Trophoblast cell (in vitro differentiated cells and primary cell): ENCODE measurements around the gene KCNH1.
A peak's percentile ranks its signal among the peaks of the same experiment; 100 is the strongest.
"Not testable (repeated sequence)": the region's sequence is repeated elsewhere in the genome, so short reads cannot be mapped to it uniquely, and the experiment has no call there.

ENCODE experiments used
- DNase-seq, 2 donors: peaks; one replicate each; pipeline ENCODE4 v3.0.0-alpha.2; 2016
- H2AFZ ChIP-seq: 2 replicates; pipeline ENCODE4 v1.6.1; 2013; ENCODE audit warnings: low read length, moderate library complexity, mild to moderate bottlenecking; ENCODE audit not compliant: insufficient read depth, poor library complexity
- H2AK5ac ChIP-seq: 2 replicates; pipeline ENCODE4 v1.6.1; 2013; ENCODE audit warnings: mild to moderate bottlenecking, low read length
- H2BK120ac ChIP-seq: 2 replicates; pipeline ENCODE4 v1.6.1; 2013; ENCODE audit warnings: low read length, mild to moderate bottlenecking, moderate library complexity; ENCODE audit not compliant: insufficient read depth, poor library complexity
- H2BK12ac ChIP-seq: 2 replicates; pipeline ENCODE4 v1.6.1; 2013; ENCODE audit warnings: mild to moderate bottlenecking, low read length, moderate library complexity
- H2BK5ac ChIP-seq: 2 replicates; pipeline ENCODE4 v1.6.1; 2013; ENCODE audit warnings: low read length, low read depth, moderate library complexity, mild to moderate bottlenecking; ENCODE audit not compliant: poor library complexity
- H3K14ac ChIP-seq: 2 replicates; pipeline ENCODE4 v1.6.1; 2013; ENCODE audit warnings: mild to moderate bottlenecking, low read length
- H3K18ac ChIP-seq: 2 replicates; pipeline ENCODE4 v1.6.1; 2013; ENCODE audit warnings: mild to moderate bottlenecking, low read length
- H3K23ac ChIP-seq: 2 replicates; pipeline ENCODE4 v1.6.1; 2013; ENCODE audit warnings: low read length
- H3K27ac ChIP-seq: 2 replicates; pipeline ENCODE4 v1.5.1; 2013; ENCODE audit warnings: low read depth, mild to moderate bottlenecking, inconsistent platforms, low read length, moderate library complexity
- H3K27me3 ChIP-seq: 2 replicates; pipeline ENCODE4 v1.6.1; 2013; ENCODE audit warnings: inconsistent platforms, mild to moderate bottlenecking, low read length, moderate library complexity; ENCODE audit not compliant: insufficient read depth
- H3K36me3 ChIP-seq, 2 experiments: 1 replicate in 1 of 2; 2 replicates in 1 of 2; pipeline ENCODE4 v1.6.1; 2013; ENCODE audit warnings: low read length in 2 of 2, mild to moderate bottlenecking in 2 of 2, moderate library complexity in 1 of 2; ENCODE audit not compliant: insufficient read depth in 2 of 2, control insufficient read depth in 1 of 2
- H3K4ac ChIP-seq: 2 replicates; pipeline ENCODE4 v1.6.1; 2013; ENCODE audit warnings: low read depth, mild to moderate bottlenecking, low read length, moderate library complexity
- H3K4me1 ChIP-seq, 2 experiments: 1 replicate in 1 of 2; 2 replicates in 1 of 2; pipeline ENCODE4 v1.6.1; 2013; ENCODE audit warnings: low read length in 2 of 2, mild to moderate bottlenecking in 2 of 2, moderate library complexity in 1 of 2; ENCODE audit not compliant: insufficient read depth in 2 of 2, control insufficient read depth in 1 of 2
- H3K4me2 ChIP-seq: 2 replicates; pipeline ENCODE4 v1.6.1; 2013; ENCODE audit warnings: inconsistent platforms, mild to moderate bottlenecking, low read length, moderate library complexity
- H3K4me3 ChIP-seq: 2 replicates; pipeline ENCODE4 v1.5.1; 2013; ENCODE audit warnings: mild to moderate bottlenecking, low read depth, low read length, inconsistent platforms
- H3K79me1 ChIP-seq: one replicate; pipeline ENCODE4 v1.6.1; 2013; ENCODE audit warnings: low read length
- H3K79me2 ChIP-seq: 2 replicates; pipeline ENCODE4 v1.6.1; 2013; ENCODE audit warnings: low read length, mild to moderate bottlenecking; ENCODE audit not compliant: control insufficient read depth, insufficient read depth, poor library complexity
- H3K9ac ChIP-seq: 2 replicates; pipeline ENCODE4 v1.6.1; 2013; ENCODE audit warnings: mild to moderate bottlenecking, low read length
- H3K9me3 ChIP-seq: 2 replicates; pipeline ENCODE4 v1.6.1; 2013; ENCODE audit warnings: low read depth, mild to moderate bottlenecking, control low read depth, inconsistent platforms, low read length; ENCODE audit not compliant: insufficient read depth
- H4K12ac ChIP-seq: 2 replicates; pipeline ENCODE4 v1.6.1; 2013; ENCODE audit warnings: low read depth, mild to moderate bottlenecking, low read length, moderate library complexity
- H4K8ac ChIP-seq: 2 replicates; pipeline ENCODE4 v1.6.1; 2013; ENCODE audit warnings: low read depth, mild to moderate bottlenecking, low read length, moderate library complexity
- H4K91ac ChIP-seq: one replicate; pipeline ENCODE4 v1.6.1; 2013; ENCODE audit warnings: low read depth, mild to moderate bottlenecking, low read length, moderate library complexity
- WGBS: extraction: QIAGEN DNeasy Blood & Tissue Kit; methylation state at CpG from one replicate; pipeline ENCODE4 v1.1.7; 2013; ENCODE audit warnings: missing lambda C conversion rate; ENCODE audit not compliant: insufficient read length, insufficient coverage; ENCODE audit errors: extremely low coverage; 5-methylcytosine and 5-hydroxymethylcytosine counted together

Gene KCNH1

GRCh38 chr1:210951279-210951678, 182.7 kb downstream of the KCNH1 start:
- Histone ChIP-seq H3K4me2 (no peak overlapping the region), H2BK5ac (no peak overlapping the region), H3K14ac (no peak overlapping the region), H4K8ac (no peak overlapping the region), H3K27ac (no peak overlapping the region), H3K23ac (no peak overlapping the region), H2AK5ac (no peak overlapping the region), H3K27me3 (no peaks in the 10 kb centered on the region), H2BK12ac (no peak overlapping the region), H4K91ac (no peak overlapping the region), H3K4ac (no peak overlapping the region), H2AFZ (no peak overlapping the region), H3K79me1 (no peaks in the 10 kb centered on the region), H2BK120ac (no peak overlapping the region), H3K4me1 (no peaks in the 10 kb centered on the region), H4K12ac (no peak overlapping the region), H3K4me3 (no peak overlapping the region), H3K9me3 (no peaks in the 10 kb centered on the region), H3K9ac (no peak overlapping the region), H3K18ac (no peak overlapping the region), H3K36me3 (no peaks in the 10 kb centered on the region), H3K79me2 (no peaks in the 10 kb centered on the region)
- DNase-seq = no peak
- WGBS = no CpG with 5 or more reads among the region's 7 CpGs

- not testable (repeated sequence) for H3K27ac ChIP-seq, H4K91ac ChIP-seq, H4K8ac ChIP-seq, H3K4me2 ChIP-seq, H3K18ac ChIP-seq, H3K9me3 ChIP-seq, H3K4me3 ChIP-seq, H2AFZ ChIP-seq, H2AK5ac ChIP-seq, H3K4ac ChIP-seq, H3K27me3 ChIP-seq, H3K79me2 ChIP-seq, H3K14ac ChIP-seq, H3K79me1 ChIP-seq, H3K36me3 ChIP-seq, H3K23ac ChIP-seq, H3K4me1 ChIP-seq, H2BK120ac ChIP-seq, H2BK12ac ChIP-seq, H2BK5ac ChIP-seq, H4K12ac ChIP-seq, H3K9ac ChIP-seq
- WGBS = no CpG with 5 or more reads among the region's 2 CpGs
- peak in 1 of 2 donors; percentile 70 for DNase-seq
Observed at GRCh38 chr1:210949940-210950546, 183.9 kb downstream of the KCNH1 start.

GRCh38 chr1:210949489-210949888, 184.5 kb downstream of the KCNH1 start:
- no peaks in the 10 kb centered on the region for H3K27me3 ChIP-seq
- H3K14ac ChIP-seq = no peak overlapping the region
- no peak overlapping the region for H3K9ac ChIP-seq
- H3K79me2 ChIP-seq = no peaks in the 10 kb centered on the region
- no peak overlapping the region for H3K27ac ChIP-seq
- no peak overlapping the region for H2AFZ ChIP-seq
- H3K9me3 ChIP-seq = no peaks in the 10 kb centered on the region
- no peaks in the 10 kb centered on the region for H3K79me1 ChIP-seq
- no peaks in the 10 kb centered on the region for H3K4me1 ChIP-seq
- H2BK12ac ChIP-seq = no peak overlapping the region
- H2BK120ac ChIP-seq = no peak overlapping the region
- H3K4me2 ChIP-seq = no peak overlapping the region
- DNase-seq = no peak
- H2AK5ac ChIP-seq = no peak overlapping the region
- H3K4ac ChIP-seq = no peak overlapping the region
- H3K4me3 ChIP-seq = no peak overlapping the region
- no peak overlapping the region for H2BK5ac ChIP-seq
- no peak overlapping the region for H3K23ac ChIP-seq
- no peak overlapping the region for H4K8ac ChIP-seq
- no peak overlapping the region for H4K91ac ChIP-seq
- no peaks in the 10 kb centered on the region for H3K36me3 ChIP-seq
- H3K18ac ChIP-seq = no peak overlapping the region
- no peak overlapping the region for H4K12ac ChIP-seq
- WGBS = no CpG with 5 or more reads among the region's 7 CpGs

- H3K4me1 ChIP-seq = peaks cover 0 to 3% of the 10 kb centered on the region in 2 experiments
- H3K18ac ChIP-seq = no peak overlapping the region
- H3K79me1 ChIP-seq = no peaks in the 10 kb centered on the region
- no peak overlapping the region for H3K27ac ChIP-seq
- no peak overlapping the region for H2AK5ac ChIP-seq
- no peak for DNase-seq
- H2BK12ac ChIP-seq = no peak overlapping the region
- no peak overlapping the region for H3K4ac ChIP-seq
- H3K36me3 ChIP-seq = no peaks in the 10 kb centered on the region
- H3K9ac ChIP-seq = no peak overlapping the region
- H3K27me3 ChIP-seq = no peaks in the 10 kb centered on the region
- H3K14ac ChIP-seq = no peak overlapping the region
- H4K12ac ChIP-seq = no peak overlapping the region
- no peak overlapping the region for H3K4me3 ChIP-seq
- H3K9me3 ChIP-seq = no peaks in the 10 kb centered on the region
- H3K4me2 ChIP-seq = no peak overlapping the region
- no peak overlapping the region for H3K23ac ChIP-seq
- H2BK5ac ChIP-seq = no peak overlapping the region
- no peak overlapping the region for H4K8ac ChIP-seq
- no peak overlapping the region for H2BK120ac ChIP-seq
- no peak overlapping the region for H2AFZ ChIP-seq
- no CpG with 5 or more reads among the region's 2 CpGs for WGBS
- no peak overlapping the region for H4K91ac ChIP-seq
- no peaks in the 10 kb centered on the region for H3K79me2 ChIP-seq
Observed at GRCh38 chr1:210949039-210949438, 184.9 kb downstream of the KCNH1 start.
